ENCODE data around the gene SAXO2. TPM values are rescaled to one million over a fixed set of nuclear protein-coding genes. Genes with fewer than 3 reads are reported as not detected.
"Not testable (repeated sequence)": the region's sequence is repeated elsewhere in the genome, so short reads cannot be mapped to it uniquely, and the experiment has no call there.

SAXO2 gene
- total and polyA plus RNA-seq, 2 donors (not counting 1 experiment from before 2014, with no cell fraction given) = 2.5 to 30.2 TPM

- POLR2A ChIA-PET = no interaction called here
- Histone ChIP-seq H3K9ac (ENCODE audit: low read length) (peak overlapping the region; percentile 78), H3K4me3 (ENCODE audit: control extremely low read depth in 1 of 5, extremely low read depth in 1 of 5, insufficient read depth in 1 of 5, low read depth in 2 of 5, low read length in 4 of 5) (peak overlapping the region in 4 of 5 experiments; percentile 59 to 92 (median 77)), H3K4me1 (ENCODE audit: control insufficient read depth in 2 of 2, insufficient read depth in 2 of 2, low read length in 2 of 2) (peaks cover 34 to 38% of the 10 kb centered on the region in 2 donors), H2AFZ (ENCODE audit: insufficient read depth, low read depth, low read length, poor library complexity, severe bottlenecking) (peak overlapping the region; percentile 96), H3K4me2 (replicated peaks; ENCODE audit: low read depth, low read length, poor library complexity, severe bottlenecking) (peak overlapping the region; percentile 80), H3K79me2 (ENCODE audit: control insufficient read depth, insufficient read depth, low read length) (peaks cover 36% of the 10 kb centered on the region), H4K20me1 (ENCODE audit: control insufficient read depth, insufficient read depth, low read length, poor library complexity, severe bottlenecking) (no peaks in the 10 kb centered on the region), H3K36me3 (replicated peaks in 1 of 2; ENCODE audit: control extremely low read depth in 1 of 2, control insufficient read depth in 1 of 2, extremely low read depth in 1 of 2, insufficient read depth in 2 of 2, low read length in 1 of 2) (peaks cover 0 to 6% of the 10 kb centered on the region in 2 experiments), H3K27ac (ENCODE audit: low read length in 2 of 2) (peak overlapping the region; percentile 38 to 78), H3K9me3 (ENCODE audit: control extremely low read depth in 1 of 3, control insufficient read depth in 2 of 3, insufficient read depth in 1 of 3, low read length in 2 of 3) (no peaks in the 10 kb centered on the region), H3K27me3 (replicated peaks in 1 of 4; ENCODE audit: control extremely low read depth in 1 of 4, control insufficient read depth in 3 of 4, insufficient read depth in 4 of 4, low read length in 3 of 4) (no peaks in the 10 kb centered on the region)
- TF ChIP-seq CTCF (IDR thresholded peaks at IDR 0.05) (no peak), EZH2 (IDR thresholded peaks at IDR 0.05; ENCODE audit: borderline replicate concordance, insufficient read depth, low read depth, low read length, poor library complexity, severe bottlenecking) (no peak)
- Mint-ChIP-seq H3K27me3 (no peaks in the 10 kb centered on the region), H3K4me1 (peaks cover 63% of the 10 kb centered on the region), H3K9me3 (ENCODE audit: insufficient read depth) (no peaks in the 10 kb centered on the region), H3K27ac (peak overlapping the region; percentile 89), H3K4me3 (peak overlapping the region; percentile 98)
- 64% methylated on average over 2 of the region's 3 CpGs for WGBS (ENCODE audit: insufficient coverage)
- intact Hi-C loops (cut with micrococcal nuclease) = loop anchor here (2.0 to 10.0 kb wide), 2 partner anchors 217 to 1259 kb away; partner anchors contain the start of genes MEX3B and TLNRD1
- ATAC-seq (ENCODE audit: low read depth) = no peak
- CTCF ChIA-PET = no interaction called here
- no peak for DNase-seq
These were observed 732 bp downstream of the SAXO2 start for GRCh38 chr15:82263350-82263749.

- Histone ChIP-seq H3K79me2 (ENCODE audit: control insufficient read depth, insufficient read depth, low read length) (peaks cover 16% of the 10 kb centered on the region), H3K4me1 (ENCODE audit: control insufficient read depth in 2 of 2, insufficient read depth in 2 of 2, low read length in 2 of 2) (peaks cover 23 to 32% of the 10 kb centered on the region in 2 donors), H3K27ac (ENCODE audit: low read length in 2 of 2) (peak overlapping the region; percentile 28 to 75), H3K4me2 (replicated peaks; ENCODE audit: low read depth, low read length, poor library complexity, severe bottlenecking) (peak overlapping the region; percentile 60), H3K4me3 (ENCODE audit: control extremely low read depth in 1 of 5, extremely low read depth in 1 of 5, insufficient read depth in 1 of 5, low read depth in 2 of 5, low read length in 4 of 5) (peak overlapping the region in 1 of 5 experiments; percentile 27)
- H2AFZ ChIP-seq (ENCODE audit: insufficient read depth, low read depth, low read length, poor library complexity, severe bottlenecking); H3K9me3 Mint-ChIP-seq (ENCODE audit: insufficient read depth); H3K4me3 Mint-ChIP-seq; H3K27me3 Mint-ChIP-seq; H3K9me3 ChIP-seq (ENCODE audit: control extremely low read depth in 1 of 3, control insufficient read depth in 2 of 3, insufficient read depth in 1 of 3, low read length in 2 of 3); POLR2A ChIA-PET; ATAC-seq (ENCODE audit: low read depth); DNase-seq; H3K36me3 ChIP-seq (replicated peaks in 1 of 2; ENCODE audit: control extremely low read depth in 1 of 2, control insufficient read depth in 1 of 2, extremely low read depth in 1 of 2, insufficient read depth in 2 of 2, low read length in 1 of 2); H3K27ac Mint-ChIP-seq; CTCF ChIA-PET; H4K20me1 ChIP-seq (ENCODE audit: control insufficient read depth, insufficient read depth, low read length, poor library complexity, severe bottlenecking); H3K9ac ChIP-seq (ENCODE audit: low read length); H3K27me3 ChIP-seq (replicated peaks in 1 of 4; ENCODE audit: control extremely low read depth in 1 of 4, control insufficient read depth in 3 of 4, insufficient read depth in 4 of 4, low read length in 3 of 4): not testable (repeated sequence)
- peaks cover 38% of the 10 kb centered on the region for H3K4me1 Mint-ChIP-seq
- WGBS (ENCODE audit: insufficient coverage) = no CpG with 5 or more reads among the region's 2 CpGs
- intact Hi-C loops (cut with micrococcal nuclease) = loop anchor here (10.0 kb wide), 1 partner anchor 1262 kb away; the partner anchor contains the start of gene TLNRD1
These were observed 4.5 kb downstream of the SAXO2 start for GRCh38 chr15:82267137-82267536.

GRCh38 chr15:82268454-82268853, 5.8 kb downstream of the SAXO2 start:
- H3K4me1 Mint-ChIP-seq = peaks cover 27% of the 10 kb centered on the region
- H3K4me2 ChIP-seq (replicated peaks; ENCODE audit: low read depth, low read length, poor library complexity, severe bottlenecking); H3K79me2 ChIP-seq (ENCODE audit: control insufficient read depth, insufficient read depth, low read length); H3K9me3 Mint-ChIP-seq (ENCODE audit: insufficient read depth); H3K9me3 ChIP-seq (ENCODE audit: control extremely low read depth in 1 of 3, control insufficient read depth in 2 of 3, insufficient read depth in 1 of 3, low read length in 2 of 3); DNase-seq; H3K4me3 Mint-ChIP-seq; H3K4me3 ChIP-seq (ENCODE audit: control extremely low read depth in 1 of 5, extremely low read depth in 1 of 5, insufficient read depth in 1 of 5, low read depth in 2 of 5, low read length in 4 of 5); POLR2A ChIA-PET; H4K20me1 ChIP-seq (ENCODE audit: control insufficient read depth, insufficient read depth, low read length, poor library complexity, severe bottlenecking); H3K27me3 ChIP-seq (replicated peaks in 1 of 4; ENCODE audit: control extremely low read depth in 1 of 4, control insufficient read depth in 3 of 4, insufficient read depth in 4 of 4, low read length in 3 of 4); H3K27ac ChIP-seq (ENCODE audit: low read length in 2 of 2); H3K36me3 ChIP-seq (replicated peaks in 1 of 2; ENCODE audit: control extremely low read depth in 1 of 2, control insufficient read depth in 1 of 2, extremely low read depth in 1 of 2, insufficient read depth in 2 of 2, low read length in 1 of 2); CTCF ChIA-PET; ATAC-seq (ENCODE audit: low read depth); H3K9ac ChIP-seq (ENCODE audit: low read length); H3K27ac Mint-ChIP-seq; H3K27me3 Mint-ChIP-seq: not testable (repeated sequence)
- no CpG with 5 or more reads among the region's 2 CpGs for WGBS (ENCODE audit: insufficient coverage)
- H3K4me1 ChIP-seq (ENCODE audit: control insufficient read depth in 2 of 2, insufficient read depth in 2 of 2, low read length in 2 of 2) = peaks cover 16 to 27% of the 10 kb centered on the region in 2 donors
- H2AFZ ChIP-seq (ENCODE audit: insufficient read depth, low read depth, low read length, poor library complexity, severe bottlenecking) = peak overlapping the region; percentile 5
- intact Hi-C loops (cut with micrococcal nuclease) = loop anchor here (10.0 kb wide), 1 partner anchor 1264 kb away; the partner anchor contains the start of gene TLNRD1
